Endothelial cell of umbilical vein (primary cell): ENCODE results near the gene ZNF620. TPM values are rescaled to one million over a fixed set of nuclear protein-coding genes. Genes with fewer than 3 reads are reported as not detected.

Experiments
- BruUV-seq: library from RNA; stranded (reverse); fragments of 400-500 nt; replicated peaks from 2 replicates; lab custom pipeline; 2021; lab: Mats Ljungman, UMichigan
- CTCF ChIA-PET: fragments of 300-600, 350-600 bp; sonication (Branson Sonifier 250); formaldehyde crosslinking; loops from one replicate; lab custom pipeline; 2021; ENCODE audit warnings: antibody characterized with exemption, inconsistent platforms; lab: Charles Lee
- POLR2A ChIA-PET: fragments of 300-600, 350-600 bp; sonication (Branson Sonifier 250); formaldehyde crosslinking; loops from one replicate; lab custom pipeline; 2021; ENCODE audit warnings: antibody characterized with exemption, inconsistent platforms; lab: Charles Lee
- DNase-seq: peaks from one replicate; pipeline ENCODE4 v3.0.0-alpha.2; 2011; ENCODE audit warnings: low read depth, low spot score
- FAIRE-seq: peaks from 2 replicates; lab custom pipeline; 2011; peaks lifted over from hg19 to GRCh38; lab: Jason Lieb, UNC
- H2AFZ ChIP-seq: 2 replicates; pipeline ENCODE4 v1.6.0; 2012; ENCODE audit warnings: low read depth, low read length, control low read depth, inconsistent platforms
- H3K27ac ChIP-seq: 2 replicates; pipeline ENCODE4 v1.5.1; 2011; ENCODE audit warnings: low read depth, mild to moderate bottlenecking, control low read depth, low read length, moderate library complexity; ENCODE audit not compliant: insufficient read depth
- H3K27me3 ChIP-seq, 2 experiments: 2 replicates each; pipeline versions ENCODE4 v1.6.0 to v1.6.1; 2011; ENCODE audit warnings: low read length in 2 of 2, mixed read lengths in 1 of 2; ENCODE audit not compliant: control insufficient read depth in 2 of 2, insufficient read depth in 2 of 2
- H3K36me3 ChIP-seq, 2 experiments: 2 replicates in 1 of 2; 3 replicates in 1 of 2; pipeline ENCODE4 v1.5.1; 2011; ENCODE audit warnings: low read length in 2 of 2, mild to moderate bottlenecking in 1 of 2, moderate library complexity in 1 of 2; ENCODE audit not compliant: control insufficient read depth in 2 of 2, insufficient read depth in 2 of 2; ENCODE audit errors: extremely low read depth in 1 of 2
- H3K4me1 ChIP-seq: 3 replicates; pipeline ENCODE4 v1.5.1; 2011; ENCODE audit warnings: mild to moderate bottlenecking, low read length; ENCODE audit not compliant: control insufficient read depth, insufficient read depth; ENCODE audit errors: extremely low read depth
- H3K4me2 ChIP-seq: 2 replicates; pipeline ENCODE4 v1.6.1; 2011; ENCODE audit warnings: low read length, control low read depth, mixed read lengths; ENCODE audit not compliant: insufficient read depth
- H3K4me3 ChIP-seq, 3 experiments: fragments of 200-600 bp in 1 of 3; sonication (generic), shearing (Covaris generic) in 1 of 3; replicated peaks in 1 of 3; 2 replicates each; pipeline ENCODE4 v1.5.1; 2011 to 2016; ENCODE audit warnings: control low read depth in 3 of 3, low read length in 3 of 3, mild to moderate bottlenecking in 2 of 3, inconsistent platforms in 1 of 3, low read depth in 1 of 3, moderate library complexity in 1 of 3; ENCODE audit not compliant: insufficient read depth in 1 of 3
- H3K79me2 ChIP-seq: 2 replicates; pipeline ENCODE4 v1.6.0; 2012; ENCODE audit warnings: low read length, inconsistent platforms; ENCODE audit not compliant: control insufficient read depth, insufficient read depth
- H3K9ac ChIP-seq: replicated peaks from 2 replicates; pipeline ENCODE3; 2011; ENCODE audit warnings: low read length, control low read depth; ENCODE audit not compliant: insufficient read depth; ENCODE audit errors: extremely low read depth
- H3K9me1 ChIP-seq: replicated peaks from 3 replicates; pipeline ENCODE4 v1.6.0; 2011; ENCODE audit warnings: mild to moderate bottlenecking, low read length; ENCODE audit not compliant: control insufficient read depth, insufficient read depth; ENCODE audit errors: extremely low read depth
- H3K9me3 ChIP-seq: replicated peaks from 2 replicates; pipeline ENCODE4 v1.5.1; 2012; ENCODE audit warnings: low read length, inconsistent platforms; ENCODE audit not compliant: control insufficient read depth, insufficient read depth
- H4K20me1 ChIP-seq: replicated peaks from 2 replicates; pipeline ENCODE3; 2011; ENCODE audit warnings: mild to moderate bottlenecking, low read length; ENCODE audit not compliant: control insufficient read depth, insufficient read depth; ENCODE audit errors: extremely low read depth
- EZH2 ChIP-seq: IDR thresholded peaks from 2 replicates; pipeline ENCODE4 v1.6.1; 2012; ENCODE audit warnings: borderline replicate concordance, low read depth, mild to moderate bottlenecking, moderate library complexity, low read length, inconsistent platforms; ENCODE audit not compliant: severe bottlenecking
- FOS ChIP-seq: IDR thresholded peaks from 2 replicates; pipeline ENCODE4 v1.6.1; 2011; ENCODE audit warnings: mild to moderate bottlenecking, low read length, moderate library complexity, borderline replicate concordance; ENCODE audit not compliant: insufficient read depth
- GATA2 ChIP-seq: IDR thresholded peaks from 2 replicates; pipeline ENCODE4 v1.7.0; 2011; ENCODE audit warnings: low read depth, mild to moderate bottlenecking, moderate library complexity, mixed read lengths, low read length; ENCODE audit not compliant: insufficient read length, insufficient read depth
- JUN ChIP-seq: IDR thresholded peaks from 2 replicates; pipeline ENCODE4 v1.6.1; 2011; ENCODE audit warnings: borderline replicate concordance, low read depth; ENCODE audit not compliant: insufficient read length, insufficient read depth
- MYC ChIP-seq: IDR thresholded peaks from one replicate; pipeline ENCODE4 v1.6.1; 2011; ENCODE audit warnings: mild to moderate bottlenecking, low read depth, low read length
- POLR2A ChIP-seq: IDR thresholded peaks from 2 replicates; pipeline ENCODE4 v1.6.1; 2012; ENCODE audit warnings: low read depth, mild to moderate bottlenecking, control low read depth, low read length
- POLR2AphosphoS5 ChIP-seq: IDR thresholded peaks from 2 replicates; pipeline ENCODE4 v1.6.1; 2012; ENCODE audit warnings: low read depth, mild to moderate bottlenecking, control low read depth, low read length, moderate library complexity; ENCODE audit not compliant: insufficient read depth
- dilution Hi-C: fragments of 300-500 bp; cut with MboI; formaldehyde crosslinking; loops from one replicate; pipeline ENCODE4 v1.15.0; 2019; ENCODE audit warnings: low sequenced_read_pairs; ENCODE audit not compliant: extremely low pct_ligation_motif_present
- intact Hi-C: fragments of 100-400 bp; cut with micrococcal nuclease; formaldehyde crosslinking; loops from one replicate; pipeline ENCODE4 v1.10.0; 2022
- polyA plus RNA-seq, 4 experiments: library from polyadenylated mRNA; depleted of rRNA in 3 of 4; stranded (reverse) in 3 of 4; unstranded in 1 of 4; fragments of >200 nt; gene quantifications; 2 replicates each; pipeline versions ENCODE4 v1.2.1 to v1.2.3, GENCODE V29; 2011 to 2012; ENCODE audit warnings: missing spikeins in 1 of 4
- total RNA-seq: library from RNA; stranded (reverse); gene quantifications from 2 replicates; pipeline ENCODE4 v1.2.3, GENCODE V29; 2021
- TF ChIP-seq, protein P1 (sequence below), 2 donors: IDR thresholded peaks; 1 replicate in 1 of 2; 2 replicates in 1 of 2; pipeline ENCODE4 v1.5.1; 2011; ENCODE audit warnings: low read length in 2 of 2, mild to moderate bottlenecking in 2 of 2, moderate library complexity in 2 of 2, control low read depth in 1 of 2, inconsistent platforms in 1 of 2, low read depth in 1 of 2; ENCODE audit not compliant: insufficient read depth in 1 of 2; ENCODE audit errors: extremely low read depth in 1 of 2
- TF ChIP-seq, protein P2 (sequence below): IDR thresholded peaks from 2 replicates; pipeline ENCODE4 v1.6.1; 2011; ENCODE audit not compliant: insufficient read depth, insufficient read length

Gene ZNF620
- total and polyA plus RNA-seq, 2 donors (not counting 3 experiments of a cell fraction or from before 2014, with no cell fraction given), result 1.9 to 4.0 TPM

DNA sequence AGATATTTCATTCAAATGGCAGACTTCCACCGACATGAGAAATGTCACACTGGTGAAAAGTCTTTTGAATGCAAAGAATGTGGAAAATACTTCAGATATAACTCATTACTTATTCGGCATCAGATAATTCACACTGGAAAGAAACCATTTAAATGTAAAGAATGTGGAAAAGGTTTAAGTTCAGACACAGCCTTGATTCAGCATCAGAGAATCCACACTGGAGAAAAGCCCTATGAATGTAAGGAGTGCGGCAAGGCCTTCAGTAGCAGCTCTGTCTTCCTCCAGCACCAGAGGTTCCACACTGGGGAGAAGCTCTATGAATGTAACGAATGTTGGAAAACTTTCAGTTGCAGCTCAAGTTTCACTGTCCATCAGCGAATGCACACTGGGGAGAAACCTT is 10.4 kb downstream of the ZNF620 start:
- Histone ChIP-seq H2AFZ (no peak overlapping the region), H3K4me3 (no peak overlapping the region), H3K36me3 (peaks cover 0 to 5% of the 10 kb centered on the region in 2 experiments), H3K79me2 (no peaks in the 10 kb centered on the region), H3K27me3 (no peaks in the 10 kb centered on the region), H3K4me1 (no peaks in the 10 kb centered on the region), H3K9me1 (no peaks in the 10 kb centered on the region), H3K4me2 (no peak overlapping the region), H3K9me3 (no peaks in the 10 kb centered on the region), H4K20me1 (no peaks in the 10 kb centered on the region), H3K9ac (no peak overlapping the region), H3K27ac (no peak overlapping the region)
- BruUV-seq, result no TSS peak
- intact Hi-C loops, result no loop called here
- dilution Hi-C loops, result no loop called here
- DNase-seq, result no peak
- TF ChIP-seq FOS (no peak), POLR2A (no peak), JUN (no peak), EZH2 (no peak), MYC (no peak), GATA2 (no peak), POLR2AphosphoS5 (no peak)
- TF ChIP-seq, protein P1, sequence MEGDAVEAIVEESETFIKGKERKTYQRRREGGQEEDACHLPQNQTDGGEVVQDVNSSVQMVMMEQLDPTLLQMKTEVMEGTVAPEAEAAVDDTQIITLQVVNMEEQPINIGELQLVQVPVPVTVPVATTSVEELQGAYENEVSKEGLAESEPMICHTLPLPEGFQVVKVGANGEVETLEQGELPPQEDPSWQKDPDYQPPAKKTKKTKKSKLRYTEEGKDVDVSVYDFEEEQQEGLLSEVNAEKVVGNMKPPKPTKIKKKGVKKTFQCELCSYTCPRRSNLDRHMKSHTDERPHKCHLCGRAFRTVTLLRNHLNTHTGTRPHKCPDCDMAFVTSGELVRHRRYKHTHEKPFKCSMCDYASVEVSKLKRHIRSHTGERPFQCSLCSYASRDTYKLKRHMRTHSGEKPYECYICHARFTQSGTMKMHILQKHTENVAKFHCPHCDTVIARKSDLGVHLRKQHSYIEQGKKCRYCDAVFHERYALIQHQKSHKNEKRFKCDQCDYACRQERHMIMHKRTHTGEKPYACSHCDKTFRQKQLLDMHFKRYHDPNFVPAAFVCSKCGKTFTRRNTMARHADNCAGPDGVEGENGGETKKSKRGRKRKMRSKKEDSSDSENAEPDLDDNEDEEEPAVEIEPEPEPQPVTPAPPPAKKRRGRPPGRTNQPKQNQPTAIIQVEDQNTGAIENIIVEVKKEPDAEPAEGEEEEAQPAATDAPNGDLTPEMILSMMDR (IDR thresholded peaks at IDR 0.05; ENCODE audit: extremely low read depth in 1 of 2, insufficient read depth in 1 of 2, low read depth in 1 of 2, low read length in 2 of 2), result no peak
- TF ChIP-seq, protein P2, sequence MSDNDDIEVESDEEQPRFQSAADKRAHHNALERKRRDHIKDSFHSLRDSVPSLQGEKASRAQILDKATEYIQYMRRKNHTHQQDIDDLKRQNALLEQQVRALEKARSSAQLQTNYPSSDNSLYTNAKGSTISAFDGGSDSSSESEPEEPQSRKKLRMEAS, result no peak
- no peak for FAIRE-seq
- POLR2A ChIA-PET, result no interaction called here
- CTCF ChIA-PET, result no interaction called here
